HepG2 (cell line): Measurements from ENCODE around the gene PLD2. TPM values are rescaled to one million over a fixed set of nuclear protein-coding genes. Genes with fewer than 3 reads are reported as not detected.
"Not testable (repeated sequence)": the region's sequence is repeated elsewhere in the genome, so short reads cannot be mapped to it uniquely, and the experiment has no call there.

Experiments used
- ATAC-seq: fragments of 200-7000 bp; cut with Tn5 transposase; 3 replicates; pipeline ENCODE4 v1.9.1; 2020; ENCODE audit warnings: mild to moderate bottlenecking, moderate library complexity
- BruUV-seq: library from RNA; stranded (reverse); fragments of 400-500 nt; replicated peaks from 2 replicates; lab custom pipeline; 2021; lab: Mats Ljungman, UMichigan
- CTCF ChIA-PET: fragments of 300-600 bp; formaldehyde crosslinking; extraction: SDS; loops from one replicate; lab custom pipeline; 2021; ENCODE audit warnings: low total read pairs, inconsistent platforms, low intra/inter-chr PET ratio; lab: Yijun Ruan, JAX
- POLR2A ChIA-PET: fragments of 350-600 bp; sonication (Branson Sonifier 250); formaldehyde crosslinking; loops from one replicate; lab custom pipeline; 2020; ENCODE audit warnings: antibody characterized with exemption, inconsistent platforms; lab: Yijun Ruan, JAX
- DNase-seq: peaks from one replicate; pipeline ENCODE4 v3.0.0-alpha.2; 2015; ENCODE audit warnings: low spot score
- FAIRE-seq: peaks from 3 replicates; lab custom pipeline; 2011; peaks lifted over from hg19 to GRCh38; lab: Jason Lieb, UNC
- H2AFZ ChIP-seq: one replicate; pipeline ENCODE4 v1.6.1; 2011; ENCODE audit warnings: low read length, inconsistent platforms
- H3K27ac ChIP-seq: fragments of 300-600 bp; 3 replicates; pipeline ENCODE4 v1.8.0; 2011; ENCODE audit warnings: mixed run types, mild to moderate bottlenecking, mixed read lengths, low read length, inconsistent platforms; ENCODE audit not compliant: insufficient read depth; ENCODE audit errors: extremely low read length
- H3K27me3 ChIP-seq, 2 experiments: fragments of 200-600 bp in 1 of 2; 2 replicates in 1 of 2; 3 replicates in 1 of 2; pipeline versions ENCODE4 v1.6.0 to v1.8.0; 2011; ENCODE audit warnings: low read length in 2 of 2, mild to moderate bottlenecking in 2 of 2, moderate library complexity in 2 of 2, inconsistent platforms in 1 of 2; ENCODE audit not compliant: insufficient read depth in 2 of 2, control insufficient read depth in 1 of 2
- H3K36me3 ChIP-seq, 2 experiments: fragments of 200-600 bp in 1 of 2; replicated peaks in 1 of 2; 2 replicates in 1 of 2; 3 replicates in 1 of 2; pipeline versions ENCODE4 v1.5.1 to v1.8.0; 2011; ENCODE audit warnings: low read length in 2 of 2, inconsistent platforms in 1 of 2; ENCODE audit not compliant: insufficient read depth in 2 of 2, control insufficient read depth in 1 of 2
- H3K4me1 ChIP-seq: 2 replicates; pipeline ENCODE4 v1.5.1; 2012; ENCODE audit warnings: low read length, inconsistent platforms; ENCODE audit not compliant: insufficient read depth
- H3K4me2 ChIP-seq: 2 replicates; pipeline ENCODE4 v1.6.0; 2011; ENCODE audit warnings: low read depth, low read length, inconsistent platforms
- H3K4me3 ChIP-seq, 3 experiments: fragments of 200-600 bp in 1 of 3; sonication (generic), shearing (Covaris generic) in 1 of 3; replicated peaks in 1 of 3; 2 replicates each; pipeline ENCODE4 v1.5.1; 2011 to 2016; ENCODE audit warnings: low read length in 3 of 3, inconsistent platforms in 2 of 3, low read depth in 2 of 3, mild to moderate bottlenecking in 2 of 3, control low read depth in 1 of 3, mixed read lengths in 1 of 3; ENCODE audit not compliant: insufficient read depth in 1 of 3
- H3K79me2 ChIP-seq: one replicate; pipeline ENCODE4 v1.6.1; 2011; ENCODE audit warnings: low read length, inconsistent platforms; ENCODE audit not compliant: insufficient read depth
- H3K9ac ChIP-seq: 2 replicates; pipeline ENCODE4 v1.6.0; 2011; ENCODE audit warnings: mild to moderate bottlenecking, low read depth, low read length, inconsistent platforms; ENCODE audit not compliant: insufficient read depth
- H3K9me3 ChIP-seq: 2 replicates; pipeline ENCODE4 v1.5.1; 2012; ENCODE audit warnings: mild to moderate bottlenecking, low read length
- H4K20me1 ChIP-seq: 2 replicates; pipeline ENCODE4 v1.6.0; 2011; ENCODE audit warnings: inconsistent platforms, mild to moderate bottlenecking, low read length, moderate library complexity; ENCODE audit not compliant: insufficient read depth
- ZNF570 ChIP-seq: sonication (generic); formaldehyde crosslinking; IDR thresholded peaks from 2 replicates; pipeline ENCODE4 v1.4.0; 2020; ENCODE audit warnings: mild to moderate bottlenecking, missing genetic modification reagents, borderline replicate concordance
- WGBS: methylation state at CpG from one replicate; pipeline ENCODE4 v1.1.6; 2017; ENCODE audit warnings: low lambda C conversion rate; 5-methylcytosine and 5-hydroxymethylcytosine counted together
- in situ Hi-C: cut with HindIII; loops from 2 replicates; pipeline ENCODE4 v1.10.0; 2017; ENCODE audit warnings: low pct_unique_long_range_greater_than_20kb; ENCODE audit not compliant: extremely low pct_ligation_motif_present
- intact Hi-C: fragments of 100-400 bp; cut with micrococcal nuclease; formaldehyde crosslinking; loops from one replicate; pipeline ENCODE4 v1.10.0; 2022; ENCODE audit not compliant: unreplicated experiment
- polyA plus RNA-seq, 8 experiments: library from polyadenylated mRNA; depleted of rRNA in 3 of 8; stranded (reverse) in 7 of 8; unstranded in 1 of 8; fragments of >200 nt; fragmentation: Illumina TruSeq in 4 of 8; extraction: Trizol in 4 of 8; gene quantifications; 2 replicates each; pipeline versions ENCODE4 v1.2.1 to v1.2.3, GENCODE V29; 2011 to 2016; ENCODE audit warnings: low read depth in 4 of 8, missing spikeins in 1 of 8, mixed read lengths in 1 of 8; ENCODE audit not compliant: insufficient read depth in 1 of 8
- total RNA-seq, 5 experiments: library from RNA; depleted of rRNA; stranded (reverse); fragments of >200 nt; fragmentation: Illumina TruSeq; extraction: Trizol; gene quantifications; 2 replicates each; pipeline ENCODE4 v1.2.3, GENCODE V29; 2016; ENCODE audit warnings: low read depth in 1 of 5
- TF ChIP-seq, protein P1 (sequence below), 2 experiments: fragments of 450-650 bp in 1 of 2; sonication (generic) in 1 of 2; formaldehyde crosslinking; IDR thresholded peaks; 2 replicates each; pipeline versions ENCODE4 v1.5.0 to v1.8.0; 2020 to 2022; ENCODE audit warnings: mild to moderate bottlenecking in 1 of 2, missing genetic modification reagents in 1 of 2

Gene PLD2
- total and polyA plus RNA-seq, 2 of the 13 experiments (the other 11 are each of a cell fraction or from before 2014, with no cell fraction given): 13.4 to 29.7 TPM

DNA sequence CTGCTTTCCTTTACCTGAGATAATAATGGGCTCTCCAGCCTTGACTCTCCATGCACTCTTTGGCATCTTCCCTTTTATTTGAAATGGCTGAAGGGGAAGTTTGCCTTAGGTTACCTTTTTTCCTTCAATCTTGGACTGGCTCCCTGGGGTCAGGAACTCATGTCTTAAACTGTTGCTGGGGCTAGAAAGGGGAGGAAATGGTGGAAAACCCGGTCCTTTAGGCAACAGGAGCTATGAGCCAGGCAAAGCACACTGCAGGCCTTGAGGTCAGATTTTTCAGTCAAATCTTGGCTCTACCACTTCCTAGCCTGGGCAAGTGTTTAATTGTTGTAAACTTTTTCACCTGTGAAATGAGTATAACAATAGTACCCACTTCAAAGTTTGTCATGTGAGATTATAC, 56.4 kb downstream of the PLD2 start (continued):
- TF ChIP-seq, protein P1, sequence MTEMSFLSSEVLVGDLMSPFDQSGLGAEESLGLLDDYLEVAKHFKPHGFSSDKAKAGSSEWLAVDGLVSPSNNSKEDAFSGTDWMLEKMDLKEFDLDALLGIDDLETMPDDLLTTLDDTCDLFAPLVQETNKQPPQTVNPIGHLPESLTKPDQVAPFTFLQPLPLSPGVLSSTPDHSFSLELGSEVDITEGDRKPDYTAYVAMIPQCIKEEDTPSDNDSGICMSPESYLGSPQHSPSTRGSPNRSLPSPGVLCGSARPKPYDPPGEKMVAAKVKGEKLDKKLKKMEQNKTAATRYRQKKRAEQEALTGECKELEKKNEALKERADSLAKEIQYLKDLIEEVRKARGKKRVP (CRISPR knock-in tag; IDR thresholded peaks at IDR 0.05): no peak
- no peak for TF ChIP-seq ZNF570 (CRISPR knock-in tag)

DNA sequence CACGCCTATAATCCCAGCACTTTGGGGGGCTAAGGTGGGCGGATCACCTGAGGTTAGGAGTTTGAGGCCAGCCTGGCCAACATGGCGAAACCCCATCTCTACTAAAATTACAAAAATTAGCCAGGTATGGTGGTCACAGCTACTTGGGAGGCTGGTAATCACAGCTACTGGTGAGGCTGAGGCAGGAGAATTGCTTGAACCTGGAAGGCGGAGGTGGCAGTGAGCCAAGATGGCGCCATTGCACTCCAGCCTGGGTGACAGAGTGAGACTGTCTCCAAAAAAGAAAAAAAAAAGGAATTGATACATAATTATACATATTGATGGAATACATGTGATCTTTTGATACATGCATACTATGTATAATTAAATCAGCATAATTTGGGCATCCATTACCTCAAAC, 60.6 kb downstream of the PLD2 start:
- intact Hi-C loops, H4K20me1 ChIP-seq, H3K4me3 ChIP-seq, BruUV-seq, H2AFZ ChIP-seq, H3K9ac ChIP-seq, H3K9me3 ChIP-seq, in situ Hi-C loops, H3K27ac ChIP-seq, H3K4me2 ChIP-seq, H3K27me3 ChIP-seq, DNase-seq, CTCF ChIA-PET, ATAC-seq, FAIRE-seq, H3K4me1 ChIP-seq: not testable (repeated sequence)
- H3K79me2 ChIP-seq: peaks cover 11% of the 10 kb centered on the region
- 98% methylated on average over 5 of the region's 5 CpGs for WGBS
- H3K36me3 ChIP-seq: peaks cover 3 to 24% of the 10 kb centered on the region in 2 experiments; a peak in 4 of 5 replicates
- POLR2A ChIA-PET: interaction anchor here (1.0 kb wide), 1 partner anchor 10 kb away, joined by 3 read pairs; no protein-coding TSS in a partner anchor

DNA sequence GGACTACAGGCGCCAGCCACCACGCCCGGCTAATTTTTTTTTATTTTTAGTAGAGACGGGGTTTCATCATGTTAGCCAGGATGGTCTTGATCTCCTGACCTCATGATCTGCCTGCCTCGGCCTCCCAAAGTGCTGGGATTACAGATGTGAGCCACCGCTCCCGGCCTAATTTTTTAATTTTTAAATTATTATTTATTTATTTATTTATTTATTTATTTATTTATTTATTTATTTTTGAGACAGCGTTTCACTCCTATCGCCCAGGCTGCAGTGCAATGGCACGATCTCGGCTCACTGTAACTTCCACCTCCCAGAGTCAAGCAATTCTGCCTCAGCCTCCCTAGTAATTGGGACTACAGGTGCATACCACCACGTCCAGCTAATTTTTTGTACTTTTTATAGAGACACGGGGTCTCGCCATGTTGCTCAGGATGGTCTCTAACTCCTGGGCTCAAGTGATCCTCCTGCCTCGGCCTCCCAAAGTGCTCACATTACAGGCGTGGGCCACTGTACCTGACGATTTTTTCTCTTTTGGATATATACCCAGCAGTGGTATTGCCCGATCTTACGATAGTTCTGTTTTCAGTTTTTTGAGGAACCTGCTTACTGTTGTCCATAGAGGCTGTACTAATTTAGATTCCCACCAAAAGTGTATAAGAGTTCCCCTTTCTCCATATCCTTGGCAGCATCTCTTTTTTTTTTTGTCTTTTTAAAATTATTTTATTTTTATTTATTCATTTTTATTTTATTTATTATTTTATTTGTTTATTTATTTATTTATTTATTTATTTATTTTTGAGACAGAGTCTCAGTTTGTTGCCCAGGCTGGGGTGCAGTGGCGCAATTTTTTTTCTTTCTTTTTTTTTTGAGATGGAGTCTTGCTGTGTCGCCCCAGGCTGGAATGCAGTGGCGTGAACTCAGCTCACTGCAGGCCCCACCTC, 62.4 kb downstream of the PLD2 start:
- BruUV-seq, POLR2A ChIA-PET, H3K4me2 ChIP-seq, intact Hi-C loops, H3K4me3 ChIP-seq, in situ Hi-C loops, H3K27me3 ChIP-seq, H3K79me2 ChIP-seq, H3K9me3 ChIP-seq, H3K27ac ChIP-seq, H3K9ac ChIP-seq, CTCF ChIA-PET, H2AFZ ChIP-seq, DNase-seq, H3K4me1 ChIP-seq, ATAC-seq, H4K20me1 ChIP-seq, FAIRE-seq: not testable (repeated sequence)
- H3K36me3 ChIP-seq: peaks cover 1 to 29% of the 10 kb centered on the region in 2 experiments; a peak in 3 of 5 replicates
- WGBS: 97% methylated on average over 22 of the region's 22 CpGs
